ENCODE measurements around the gene PDGFC.

Gene PDGFC

DNA sequence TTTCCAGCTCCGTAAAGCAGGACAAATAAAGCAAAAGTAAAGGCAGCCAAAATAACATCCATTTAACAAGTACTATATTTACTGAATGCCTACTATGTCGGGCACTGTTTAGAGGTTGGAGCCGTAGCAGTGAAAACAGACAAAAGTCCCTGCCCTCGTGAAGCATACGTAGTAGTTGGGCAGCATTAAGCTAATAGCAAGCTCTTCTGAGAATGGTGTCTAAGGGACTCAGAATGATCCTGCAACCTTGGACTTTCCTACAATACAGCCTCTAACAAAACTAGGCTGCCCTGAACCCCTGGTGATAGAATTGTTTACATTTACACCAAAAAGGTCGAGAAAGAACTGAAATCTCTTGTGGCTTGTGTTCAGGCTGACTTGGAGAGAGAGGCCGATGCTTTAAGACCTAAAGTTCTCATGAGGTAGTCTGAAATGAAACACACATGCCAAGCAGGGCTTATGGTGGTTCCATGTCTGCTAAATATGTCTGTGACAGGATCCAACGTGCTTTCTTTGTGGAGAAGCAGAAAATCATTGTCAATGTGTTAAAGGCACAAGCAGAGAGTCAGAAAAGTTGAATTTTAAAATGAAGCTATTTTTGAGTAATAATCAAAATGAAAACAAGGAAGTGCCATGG lies 898 bp upstream of the PDGFC start:
- DNase-seq = no peak

DNA sequence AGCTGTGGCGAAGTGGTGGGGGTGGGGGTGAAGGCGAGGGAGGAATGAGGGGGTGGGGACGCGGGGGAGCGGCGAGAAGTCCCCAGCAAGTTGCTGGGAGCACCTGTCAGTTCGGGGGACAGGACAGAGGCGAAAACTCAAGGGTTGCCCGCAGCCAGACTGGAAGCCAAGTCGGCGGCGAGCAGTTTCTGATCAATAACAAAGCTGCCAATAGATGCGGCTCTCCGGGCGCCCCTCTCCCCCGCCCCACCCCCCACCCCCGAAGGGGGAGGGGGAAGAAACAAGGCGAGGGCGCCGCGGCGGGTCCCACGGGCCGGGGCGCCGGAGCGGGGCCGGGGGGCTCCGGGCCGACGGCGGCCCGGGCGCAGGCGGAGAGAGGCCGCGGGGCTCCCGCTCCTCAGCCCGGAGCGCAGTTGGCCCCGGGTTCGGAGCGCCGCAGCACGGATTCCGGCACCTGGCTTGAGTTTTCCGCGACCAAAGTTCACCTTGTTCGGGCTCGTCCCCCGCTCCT lies 379 bp downstream of the PDGFC start:
- no peak for DNase-seq

DNA sequence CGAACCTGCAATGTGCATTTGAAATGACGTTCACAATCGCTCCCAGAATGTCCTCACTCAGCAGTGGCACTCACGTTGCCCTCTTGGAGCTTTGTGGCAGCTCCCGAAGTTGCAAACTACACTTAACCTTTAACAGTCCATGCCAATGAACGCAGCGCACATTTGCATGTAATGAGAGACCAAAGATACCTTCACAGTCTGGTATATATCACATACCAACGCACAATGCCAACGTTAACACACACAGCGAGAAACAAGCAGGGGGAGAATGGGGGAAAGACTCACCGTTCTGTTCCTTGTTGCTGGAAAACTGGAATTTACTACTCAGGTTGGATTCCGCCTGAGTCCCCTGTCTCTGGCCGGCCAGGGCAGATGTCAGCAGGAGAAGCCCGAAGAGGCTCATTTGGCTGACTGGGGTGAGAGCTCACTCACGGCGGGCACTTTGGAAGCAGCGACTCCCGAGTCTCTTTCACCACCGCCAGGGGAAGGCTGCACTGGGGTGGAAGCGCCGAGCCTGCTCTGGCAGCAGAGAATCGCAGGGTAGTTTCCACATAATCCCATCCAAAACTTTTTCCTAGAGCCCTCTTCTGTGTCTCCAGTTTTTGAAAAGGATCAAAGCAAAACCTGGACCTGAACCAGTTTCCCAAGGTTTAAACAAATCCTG lies 966 bp downstream of the PDGFC start:
- DNase-seq = no peak

DNA sequence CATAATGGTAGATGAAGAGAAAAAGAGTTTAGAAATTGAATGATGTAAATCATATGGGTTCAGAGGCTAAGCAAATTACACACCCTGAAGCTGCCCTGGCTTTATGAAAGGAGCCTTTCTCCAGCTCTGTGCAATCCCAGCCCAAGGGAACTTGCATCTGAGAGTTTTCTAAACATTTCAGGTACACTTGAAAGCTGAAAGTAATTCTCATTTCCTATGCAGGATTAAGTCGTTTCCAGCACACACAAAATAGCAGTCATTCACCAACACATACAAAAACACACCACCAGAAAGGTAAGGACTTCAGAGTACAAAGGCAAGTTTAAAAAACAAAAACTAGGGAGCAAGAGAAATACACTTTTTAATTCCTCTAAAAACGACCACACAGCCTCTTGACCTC lies 1.7 kb downstream of the PDGFC start:
- DNase-seq = no peak

DNA sequence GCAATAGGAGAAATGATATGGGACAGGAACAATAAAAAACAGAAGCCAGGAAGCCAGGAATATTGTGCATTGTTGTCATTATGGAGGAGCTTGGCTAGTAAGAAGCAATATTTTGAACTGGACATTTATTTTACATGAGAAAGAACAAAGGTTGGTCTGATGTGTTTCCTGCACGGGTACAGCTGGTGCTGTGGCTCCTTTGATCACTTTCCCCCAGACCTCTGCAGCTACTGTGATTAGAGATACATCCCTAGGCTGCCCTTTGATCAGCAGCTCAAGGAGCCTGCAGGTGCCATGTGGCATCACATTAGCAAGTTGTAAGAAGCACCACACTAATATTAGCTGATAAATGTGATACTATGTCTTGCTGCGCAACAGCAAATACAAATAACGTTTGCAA lies 2.5 kb downstream of the PDGFC start:
- DNase-seq = no peak

DNA sequence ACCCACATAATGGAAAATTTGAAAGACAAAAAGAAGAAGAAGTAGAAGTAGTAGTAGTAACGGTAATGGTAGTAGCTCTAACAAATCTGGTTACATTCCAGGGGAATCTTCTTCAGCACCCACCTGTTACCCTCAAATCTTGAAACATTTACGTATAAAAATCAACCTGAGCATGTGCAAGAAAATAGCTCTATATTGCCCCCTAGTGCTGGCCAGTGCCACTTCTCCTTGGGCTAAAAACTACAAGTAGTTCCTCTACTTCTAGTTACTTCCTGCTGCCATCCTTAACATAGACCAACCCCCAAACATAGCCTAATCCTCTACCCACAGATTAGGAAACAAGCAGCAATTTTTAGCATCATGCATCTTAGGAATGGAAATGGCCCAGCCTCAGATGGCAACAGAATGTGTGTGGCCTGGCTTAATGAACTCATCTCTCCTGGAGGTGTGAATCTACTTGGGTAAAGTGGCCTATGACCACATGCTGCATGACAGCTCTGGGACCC lies 3.1 kb downstream of the PDGFC start:
- DNase-seq = no peak

DNA sequence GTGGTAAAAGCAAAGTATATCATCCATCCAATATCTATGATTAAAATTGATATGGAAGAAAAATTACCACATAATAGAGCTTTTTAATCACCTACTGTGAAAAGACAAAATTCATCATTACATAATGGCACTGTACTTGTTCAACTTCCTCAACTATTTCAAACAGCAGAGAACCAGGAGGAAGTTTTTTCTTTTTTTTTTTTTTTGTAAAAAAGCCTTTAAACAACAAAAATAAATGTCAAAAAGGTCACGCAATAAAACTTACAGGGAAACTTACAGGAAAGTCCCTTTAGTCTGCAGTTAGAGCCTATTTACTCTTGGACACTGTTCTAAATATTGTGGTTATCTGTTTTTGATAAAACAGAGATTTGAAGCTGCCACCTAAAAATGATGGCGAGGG lies 4.8 kb downstream of the PDGFC start:
- no peak for DNase-seq

DNA sequence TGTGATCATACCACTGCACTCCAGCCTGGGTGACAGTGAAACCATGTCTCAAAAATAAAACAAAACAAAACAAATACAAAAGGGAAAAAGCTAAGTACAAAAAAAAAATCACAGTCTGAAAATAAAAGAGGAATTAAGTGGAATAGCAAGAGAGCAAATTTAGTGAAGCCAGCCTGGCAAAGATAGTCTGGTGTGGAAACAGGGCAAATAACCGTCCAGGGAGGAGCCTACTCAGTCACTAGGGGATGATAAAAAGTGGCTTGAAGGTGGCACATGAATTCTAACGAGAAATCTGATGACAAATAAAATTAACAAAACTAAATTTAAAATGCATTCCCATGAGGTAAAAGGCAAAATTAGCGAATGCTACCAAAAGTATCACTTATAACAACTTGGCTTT lies 8.2 kb downstream of the PDGFC start:
- DNase-seq = no peak

DNA sequence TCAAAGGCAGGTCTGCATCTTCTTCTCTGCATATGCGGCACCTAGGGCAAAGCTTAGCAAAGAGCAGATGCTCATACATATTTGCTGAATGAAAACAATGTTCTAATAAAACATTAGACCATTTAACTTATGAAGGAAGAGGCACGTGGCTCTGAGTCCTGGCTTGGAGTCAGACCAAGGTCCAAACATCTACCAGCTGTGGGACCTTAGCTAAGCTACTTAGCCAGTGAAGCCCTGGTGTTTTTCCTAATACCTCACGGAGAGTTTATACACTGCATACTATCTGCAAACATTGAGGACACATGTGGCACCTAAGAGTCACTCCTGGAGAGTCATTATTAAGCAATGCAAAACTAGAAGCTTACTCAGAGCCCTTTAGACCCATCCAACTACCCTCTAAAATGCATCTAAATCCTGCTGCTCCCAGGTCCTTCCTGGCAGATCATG lies 9.0 kb downstream of the PDGFC start:
- DNase-seq = no peak

DNA sequence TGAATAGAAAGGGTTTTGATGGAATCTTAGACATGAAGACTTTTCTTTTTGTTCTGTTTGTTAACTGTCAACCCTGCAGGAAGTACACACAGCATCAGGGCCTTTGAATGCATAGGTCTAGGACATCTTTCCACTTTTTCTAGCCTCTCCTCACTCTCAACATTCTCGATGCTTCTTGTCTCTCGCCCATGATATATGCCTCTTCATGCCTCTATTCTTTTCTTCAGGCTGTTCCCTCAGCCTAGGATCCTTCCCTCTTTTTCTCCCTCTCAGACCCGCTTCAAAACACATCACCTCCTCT lies 9.6 kb downstream of the PDGFC start:
- no peak for DNase-seq

DNA sequence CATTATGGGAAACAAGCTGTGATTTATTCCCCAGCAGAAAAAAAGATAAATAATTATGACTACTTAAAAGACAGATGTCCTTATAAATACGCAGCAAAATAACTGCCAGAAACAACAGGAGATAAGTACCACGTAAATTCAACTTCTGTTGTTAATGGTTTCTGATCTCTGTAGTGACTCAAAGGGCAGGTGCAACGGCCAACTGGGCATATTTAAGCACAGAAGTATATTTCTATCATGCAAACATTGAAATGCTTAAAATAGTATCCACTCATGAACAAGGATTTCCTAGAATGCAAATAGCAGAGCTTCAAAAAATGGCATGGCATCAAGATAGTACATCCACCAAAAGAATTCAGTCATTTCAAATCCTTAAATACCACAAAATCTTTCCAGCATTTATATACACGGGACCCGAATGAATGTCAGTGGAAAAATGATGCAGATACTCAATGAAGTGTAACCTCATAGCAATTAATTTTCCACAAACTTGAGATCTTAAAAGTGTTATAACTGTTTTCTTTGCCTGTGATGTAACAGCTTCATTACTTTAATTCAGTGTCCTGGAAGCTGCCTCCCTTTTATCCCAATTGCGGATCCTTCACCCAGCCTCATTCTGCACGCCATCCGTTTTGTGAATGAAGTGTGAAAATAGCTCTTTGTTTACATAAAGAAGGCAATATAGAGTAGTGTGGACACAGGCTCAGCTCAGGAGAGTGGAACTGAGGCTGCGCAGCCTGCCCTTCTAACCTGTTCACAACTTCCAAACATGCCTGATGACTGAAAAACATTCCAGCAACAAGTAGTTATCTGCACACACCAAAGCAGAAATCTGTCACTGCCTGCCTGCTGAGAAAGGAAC lies 10.2 kb downstream of the PDGFC start:
- no peak for DNase-seq

DNA sequence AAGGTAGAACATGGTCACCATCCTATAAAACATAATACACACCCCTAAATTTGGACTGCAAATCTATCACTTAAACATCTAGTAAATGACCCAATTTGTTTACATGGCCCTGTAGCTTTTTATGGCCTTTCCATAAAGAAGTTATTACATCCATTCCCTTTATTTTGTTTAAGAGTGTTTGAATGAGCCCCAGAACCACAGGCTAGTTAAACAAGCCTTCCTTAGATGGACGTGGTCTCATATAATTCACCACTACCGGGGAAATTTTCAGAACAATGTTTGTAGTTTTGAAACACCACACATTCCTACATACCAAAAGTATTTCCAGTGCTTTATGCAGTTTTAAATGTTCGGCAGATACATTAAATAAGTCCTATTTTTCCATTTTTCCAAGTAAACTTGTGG lies 12.3 kb downstream of the PDGFC start:
- no peak for DNase-seq

DNA sequence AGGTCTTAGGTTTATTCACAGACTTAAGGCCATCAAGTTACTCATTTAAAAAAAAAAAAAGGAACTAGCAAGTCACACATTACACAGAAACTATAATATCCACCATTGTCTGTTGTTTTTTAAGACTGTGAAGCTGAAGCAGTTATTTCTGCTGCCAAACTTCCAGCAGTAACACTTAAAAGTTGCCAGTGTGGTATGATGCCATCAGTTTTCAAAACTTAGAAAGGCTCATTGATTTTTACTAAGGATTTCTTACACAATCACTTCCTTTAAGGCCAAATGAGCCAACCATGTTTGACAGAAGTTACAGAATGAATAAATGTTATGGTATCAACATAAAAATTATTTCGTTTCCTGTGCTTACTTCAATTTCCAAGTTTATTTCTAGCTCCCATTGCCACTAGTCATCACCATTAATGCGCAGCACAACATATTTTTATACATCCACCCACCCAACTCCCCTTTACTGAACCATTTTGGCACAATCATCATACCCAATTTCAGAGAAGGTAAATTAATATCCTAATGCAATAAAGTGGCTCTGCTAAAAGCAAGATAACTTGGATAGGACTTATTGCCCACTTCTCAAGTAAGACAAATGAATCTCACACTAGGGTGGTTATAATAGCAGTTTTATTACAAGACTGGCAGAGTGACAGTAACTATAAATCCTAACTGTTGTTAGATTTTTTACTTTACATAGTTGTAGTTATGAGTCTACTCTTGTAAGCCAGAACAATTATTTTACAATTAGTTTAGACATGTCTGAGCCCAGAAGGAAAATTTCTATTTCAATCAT lies 13.1 kb downstream of the PDGFC start:
- no peak for DNase-seq

DNA sequence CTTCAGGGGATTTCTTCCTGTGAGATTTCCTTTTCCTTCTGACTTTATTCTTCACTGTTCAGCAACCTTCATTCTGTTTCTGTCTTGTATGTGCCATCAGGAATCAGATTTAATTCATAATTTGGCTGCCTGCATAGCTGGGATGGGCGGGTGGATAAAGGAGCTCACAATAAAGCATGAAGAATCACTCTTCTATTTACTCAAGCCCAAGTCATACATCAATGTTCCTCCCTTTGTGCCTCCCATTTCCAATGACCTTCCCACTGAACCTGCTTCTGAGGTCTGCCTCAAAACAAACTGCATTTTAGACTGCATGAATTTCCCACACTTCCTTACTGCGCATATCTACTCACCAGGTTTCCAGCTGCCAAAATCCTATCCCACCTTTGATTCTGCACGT lies 14.0 kb downstream of the PDGFC start:
- no peak for DNase-seq

DNA sequence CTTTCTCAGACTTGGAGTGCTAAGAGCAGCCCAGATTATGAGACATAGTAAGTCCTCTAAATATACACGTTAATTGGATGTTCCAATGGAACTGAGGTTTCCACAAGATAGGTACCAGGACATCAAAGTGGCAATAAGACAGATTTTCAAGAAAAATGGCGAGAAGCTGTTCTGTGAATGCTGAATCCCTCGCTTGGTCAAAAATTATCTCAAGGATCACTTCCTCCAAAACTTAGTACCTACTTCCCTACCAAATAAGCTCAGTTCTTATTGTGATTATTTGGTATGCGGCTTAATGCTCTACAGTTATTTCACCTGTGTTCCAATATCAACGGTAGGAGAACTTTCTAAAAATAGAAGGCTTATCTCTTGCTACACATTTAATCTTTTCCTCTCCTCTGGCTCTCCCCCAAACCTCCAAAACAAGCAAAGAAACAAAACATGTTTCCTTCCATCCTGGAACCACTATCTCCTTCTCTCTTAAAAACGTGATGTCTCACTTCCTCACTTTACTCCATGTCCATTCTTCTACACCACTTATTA lies 14.7 kb downstream of the PDGFC start:
- no peak for DNase-seq

DNA sequence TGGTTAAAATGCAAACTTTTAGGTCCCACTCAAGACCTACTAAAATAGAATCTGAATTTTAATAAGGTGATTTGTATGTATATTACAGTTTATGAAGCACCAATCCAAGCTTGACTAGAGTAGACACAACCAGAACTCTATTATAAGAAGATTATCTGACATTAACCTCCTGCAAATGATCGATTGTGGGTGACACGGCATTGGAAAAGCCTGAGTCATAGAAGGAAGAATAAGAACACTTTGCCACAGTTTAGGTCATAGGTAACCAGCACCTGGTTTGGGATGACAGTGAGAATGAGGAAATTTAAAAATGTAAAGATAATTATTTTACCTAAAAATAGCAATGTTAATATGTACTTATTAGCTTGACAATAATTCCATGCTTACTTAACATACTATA lies 15.2 kb downstream of the PDGFC start:
- DNase-seq = no peak

DNA sequence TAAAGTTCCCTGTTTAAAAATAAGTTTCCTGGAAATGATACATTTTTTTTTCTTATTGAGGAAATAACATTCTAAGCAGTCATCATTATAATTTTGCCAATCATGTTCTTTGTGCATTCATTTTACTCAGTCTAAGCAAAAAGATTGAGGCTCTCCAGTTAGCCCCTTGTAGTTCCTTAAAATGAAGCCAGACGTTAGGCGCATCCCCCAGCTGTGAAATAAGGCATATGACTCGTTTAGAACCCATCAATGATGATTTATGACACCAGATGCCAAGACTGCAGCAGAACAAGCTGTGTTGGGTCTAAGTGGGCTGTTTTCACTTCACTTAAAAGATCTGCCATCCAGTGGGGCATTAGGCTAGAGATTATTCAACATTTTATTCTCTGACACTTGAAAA lies 17.0 kb downstream of the PDGFC start:
- no peak for DNase-seq

DNA sequence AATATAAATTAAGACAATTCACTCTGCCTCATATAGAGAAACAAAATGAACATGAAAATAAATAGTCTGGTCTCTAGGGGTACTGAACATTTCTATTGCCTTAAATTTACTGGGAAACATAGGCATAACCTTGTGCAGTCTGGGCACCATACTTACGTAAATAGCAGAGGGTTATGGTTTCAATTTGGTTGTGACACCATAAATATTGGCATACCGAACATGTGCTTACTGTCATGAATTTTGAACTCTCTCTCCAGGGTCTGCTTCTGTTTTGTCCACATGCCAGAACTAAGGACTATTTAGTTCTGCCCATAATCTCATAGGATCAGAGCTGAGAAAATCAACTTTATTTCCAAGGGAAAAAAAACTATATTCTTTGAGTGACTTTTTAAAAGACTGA lies 17.6 kb downstream of the PDGFC start:
- no peak for DNase-seq

DNA sequence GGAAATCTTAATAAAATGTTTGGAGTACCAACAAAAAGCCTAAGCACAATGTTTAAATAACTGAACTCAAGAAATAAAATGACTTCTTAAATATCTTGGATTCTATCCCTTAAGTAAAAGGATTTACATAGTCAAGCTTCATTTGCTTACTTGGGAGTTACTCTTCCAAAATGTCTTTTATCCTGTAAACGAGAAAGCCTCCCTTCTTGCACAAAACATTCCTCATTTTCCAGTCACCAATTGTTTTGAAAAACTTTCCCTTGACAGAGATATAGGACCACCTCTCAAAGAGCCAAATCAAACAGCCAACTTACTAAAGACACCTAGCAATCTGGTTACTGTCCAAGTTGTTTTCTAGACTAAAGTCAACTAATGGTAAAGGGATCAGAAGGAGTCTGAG lies 18.6 kb downstream of the PDGFC start:
- no peak for DNase-seq

DNA sequence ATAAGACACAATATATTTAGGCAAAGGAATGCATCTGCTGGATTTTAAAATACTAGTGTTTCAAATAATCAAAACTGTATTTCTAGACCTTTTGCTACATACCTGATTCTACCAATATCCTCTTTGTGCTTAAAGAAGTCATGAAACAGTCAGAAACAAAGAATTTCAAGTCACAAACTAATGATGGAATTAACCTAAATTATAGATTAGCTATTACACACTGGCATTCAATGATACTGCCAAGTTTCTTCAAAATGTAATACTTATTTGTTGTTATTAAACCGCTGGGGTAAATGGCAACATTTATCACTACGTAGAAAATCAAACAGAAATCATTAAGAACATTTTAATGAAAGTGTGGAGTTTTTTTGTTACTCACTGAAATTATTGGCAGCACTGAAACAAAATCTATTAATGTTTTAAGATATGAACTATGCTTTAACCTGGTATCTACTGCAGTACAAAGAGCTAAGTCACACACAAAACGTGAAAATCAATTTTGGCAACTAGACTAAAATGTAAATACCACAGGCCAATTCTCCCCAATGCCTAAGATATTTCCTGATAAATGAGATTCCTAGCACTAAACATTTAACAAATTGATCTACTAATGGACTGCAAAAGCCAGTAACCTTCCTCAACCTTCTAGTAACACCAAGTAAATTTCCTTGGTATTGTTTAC lies 19.4 kb downstream of the PDGFC start:
- DNase-seq = no peak

DNA sequence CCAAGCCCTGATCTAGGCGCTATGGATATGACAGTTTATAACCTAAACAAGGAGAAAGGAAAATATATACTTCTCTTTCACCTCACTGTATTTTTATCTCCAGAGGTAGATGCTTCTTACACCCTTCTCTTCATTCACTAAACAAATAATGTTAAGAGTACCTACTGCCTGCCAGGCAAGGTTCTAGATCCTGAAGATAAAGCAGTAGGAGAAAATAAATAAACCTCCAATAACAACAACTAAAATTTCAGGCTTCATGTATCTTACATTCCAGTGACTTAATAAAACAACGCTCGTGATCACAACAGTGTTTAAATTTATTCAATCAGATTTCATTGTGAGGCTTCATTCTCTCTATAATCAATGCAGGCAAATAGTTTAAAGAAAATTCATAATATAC lies 20.7 kb downstream of the PDGFC start:
- DNase-seq = no peak

DNA sequence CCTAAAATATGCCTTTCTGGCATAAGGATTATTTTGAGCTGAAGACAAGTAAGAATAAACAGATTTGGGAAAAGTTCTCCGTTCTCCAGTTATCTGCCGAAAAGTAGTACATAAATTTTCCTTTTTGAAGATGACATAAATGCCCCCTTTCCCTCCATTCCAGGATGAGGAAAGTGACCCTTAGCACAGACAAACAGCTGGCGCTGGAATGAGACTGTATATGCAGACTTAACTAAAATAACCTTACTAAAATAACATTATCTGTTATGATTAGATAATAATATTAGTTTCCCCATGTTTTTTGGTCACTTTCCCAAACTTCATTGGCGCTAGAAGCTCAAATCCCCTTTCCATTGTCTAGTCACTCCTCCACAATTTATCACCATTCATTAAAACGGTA lies 21.5 kb downstream of the PDGFC start:
- no peak for DNase-seq
